Left forelimb (tissue), 1 donor: ENCODE results near the gene MGME1.

ENCODE experiments used
- DNase-seq: peaks from one replicate; pipeline ENCODE4 v3.0.0-alpha.2; 2018; ENCODE audit warnings: low spot score

Gene MGME1

DNA sequence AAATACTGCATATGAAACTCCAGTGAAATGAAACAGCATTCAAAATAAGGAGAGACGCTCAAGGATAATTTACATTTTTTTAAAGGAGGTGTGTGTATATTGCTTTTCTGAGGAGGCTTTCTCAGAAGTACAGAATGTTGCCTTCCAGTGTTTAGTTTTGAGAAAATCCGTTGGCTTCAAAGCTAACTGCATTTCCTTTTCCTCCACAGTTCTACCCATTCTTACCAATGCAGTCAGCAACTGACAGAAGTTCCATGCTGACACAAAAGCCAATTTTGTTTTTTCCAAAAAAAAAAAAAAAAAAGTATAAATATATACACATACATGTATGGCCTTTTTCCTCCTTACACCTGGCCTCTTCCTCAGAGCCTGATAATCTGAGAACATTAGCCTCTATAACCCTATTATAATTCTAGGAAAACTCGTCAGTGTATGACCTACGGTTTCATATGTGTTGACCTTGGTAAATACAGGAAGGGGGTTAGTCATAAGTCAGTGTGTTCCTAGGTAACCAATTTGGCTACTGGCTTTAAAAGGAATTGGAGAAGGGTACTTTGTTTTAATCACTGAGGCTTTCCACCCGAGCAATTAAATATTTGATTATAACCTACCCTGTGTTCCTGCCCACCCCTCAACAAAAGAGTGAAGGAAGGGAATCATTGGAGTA is 24.2 kb downstream of the MGME1 start:
- DNase-seq = no peak

DNA sequence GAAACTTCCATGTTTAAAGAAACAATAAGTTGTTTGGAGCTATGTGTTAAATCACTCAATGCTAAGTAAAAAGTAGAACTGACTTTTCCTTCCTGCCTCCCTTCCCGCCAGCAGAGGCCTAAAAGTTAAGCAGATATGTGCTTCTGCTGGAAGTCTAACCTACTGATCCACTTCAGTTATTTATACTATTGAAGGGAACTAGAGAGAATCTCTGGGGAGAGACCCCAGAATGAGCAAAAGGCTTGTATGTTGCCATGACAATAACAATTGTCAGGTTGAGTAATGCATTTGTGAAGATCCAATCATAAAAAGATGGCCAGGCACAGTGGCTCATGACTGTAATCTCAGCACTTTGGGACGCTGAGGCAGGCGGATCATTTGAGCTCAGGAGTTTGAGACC is 24.7 kb downstream of the MGME1 start:
- DNase-seq = no peak

DNA sequence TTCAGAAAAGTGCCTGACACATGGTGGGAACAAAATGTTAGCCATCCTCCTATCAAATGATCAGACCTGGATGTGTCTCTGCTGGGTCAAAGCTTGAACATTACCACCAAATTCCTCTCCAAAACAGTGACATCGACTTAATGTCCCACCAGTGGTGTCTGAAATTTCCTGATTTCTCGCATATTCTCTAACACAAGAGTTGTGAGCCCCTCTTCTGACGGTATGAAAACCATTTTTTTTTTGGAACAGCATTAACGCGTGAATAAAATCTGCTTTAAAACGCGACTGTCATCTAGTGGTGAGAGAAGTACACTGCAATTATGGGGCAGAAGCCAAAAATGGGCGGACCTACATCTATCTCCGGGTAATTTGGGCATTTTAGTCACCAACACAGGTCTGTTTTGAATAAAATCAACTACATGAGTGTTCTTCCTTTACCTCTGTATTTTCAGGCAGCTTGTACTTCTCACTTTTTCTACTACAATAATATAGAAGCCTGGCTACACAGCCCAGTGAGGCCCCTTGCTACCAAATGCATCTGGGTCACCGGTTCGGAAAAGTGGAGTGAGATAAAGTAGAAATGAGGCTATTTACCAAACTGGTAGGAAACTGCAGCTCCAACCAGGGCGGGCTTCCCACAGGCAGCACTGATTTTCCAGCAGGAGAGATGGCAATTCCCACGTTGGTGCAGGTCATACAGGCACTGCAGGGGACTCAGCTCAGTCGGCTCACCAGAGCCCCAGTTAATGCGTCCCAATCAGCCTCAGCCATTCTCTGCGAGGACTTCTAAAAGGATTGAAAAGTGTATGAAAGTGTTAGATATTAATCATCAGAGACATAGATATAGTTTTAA is 27.4 kb downstream of the MGME1 start:
- no peak for DNase-seq

DNA sequence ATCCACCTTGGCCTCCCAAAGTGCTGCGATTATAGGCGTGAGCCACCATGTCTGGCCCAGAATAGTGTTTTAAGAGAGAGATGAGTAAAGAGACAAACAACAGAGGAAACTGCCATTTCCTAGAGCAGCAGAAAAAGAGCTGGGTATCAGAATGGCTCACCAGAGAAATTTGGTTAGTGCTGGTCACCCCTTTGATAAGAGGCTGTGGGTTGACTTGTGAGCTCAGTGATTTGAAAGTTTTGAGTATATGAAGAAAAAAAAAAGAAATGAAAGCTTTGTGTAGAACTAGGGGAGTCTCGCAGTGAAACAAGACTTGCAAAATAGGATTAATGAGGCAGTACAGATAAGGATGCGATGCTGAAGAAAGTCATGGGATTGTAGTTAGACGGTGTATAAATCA is 29.6 kb downstream of the MGME1 start:
- no peak for DNase-seq

DNA sequence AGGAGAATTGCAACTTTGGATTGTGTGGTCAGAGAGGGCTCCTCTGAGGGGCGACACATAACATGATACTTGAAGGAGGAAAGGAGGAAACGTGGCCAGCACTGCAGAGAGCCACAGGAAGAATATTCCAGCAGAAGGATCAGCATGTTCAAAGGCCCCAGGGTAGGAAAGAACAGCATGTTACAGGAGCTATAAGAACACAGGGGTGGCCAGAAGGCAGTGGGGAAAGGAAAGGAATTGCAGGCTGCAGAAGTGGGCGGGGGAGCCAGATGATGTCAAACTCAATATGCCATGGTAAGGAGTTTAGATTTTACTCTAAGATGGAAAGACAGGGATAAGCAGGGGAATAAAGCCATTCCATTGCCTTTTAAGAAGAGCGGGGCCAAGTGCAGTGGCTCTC is 30.7 kb downstream of the MGME1 start:
- DNase-seq = no peak

DNA sequence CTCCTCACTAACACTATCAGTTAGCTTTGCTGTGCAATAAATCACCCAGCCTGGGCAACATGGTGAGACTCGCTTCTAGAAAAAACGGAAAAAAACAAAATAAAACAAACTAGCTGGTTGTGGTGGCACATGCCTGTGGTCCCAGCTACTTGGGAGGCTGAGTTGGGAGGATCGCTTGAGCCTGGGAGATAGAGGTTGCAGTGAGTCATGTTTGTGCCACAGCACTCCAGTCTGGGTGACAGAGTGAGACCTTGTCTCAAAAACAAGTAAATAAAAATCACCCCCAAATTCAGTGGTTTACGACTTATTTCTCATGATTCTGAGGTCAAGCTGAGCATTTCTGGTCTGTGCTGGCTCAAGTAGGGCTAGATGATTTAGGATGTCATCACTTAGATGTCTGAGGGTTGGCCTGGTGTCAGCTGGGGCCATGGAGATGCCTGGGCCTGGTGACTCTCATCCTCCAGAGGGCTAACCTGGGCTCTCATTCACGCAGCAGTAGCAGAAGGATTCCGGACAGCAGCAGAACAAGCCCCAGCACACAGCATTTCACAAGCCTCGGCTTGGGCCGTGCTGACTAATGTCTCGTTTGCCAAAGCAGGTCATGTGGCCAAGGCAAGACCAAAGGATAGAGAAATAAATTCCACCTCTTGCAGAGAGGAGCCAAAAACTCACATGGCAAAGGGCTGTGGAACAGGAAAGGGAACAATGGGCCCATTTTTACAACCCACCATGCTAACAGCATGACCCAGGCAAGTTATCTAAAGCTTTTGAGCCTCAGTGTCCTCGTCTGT is 32.5 kb downstream of the MGME1 start:
- no peak for DNase-seq

DNA sequence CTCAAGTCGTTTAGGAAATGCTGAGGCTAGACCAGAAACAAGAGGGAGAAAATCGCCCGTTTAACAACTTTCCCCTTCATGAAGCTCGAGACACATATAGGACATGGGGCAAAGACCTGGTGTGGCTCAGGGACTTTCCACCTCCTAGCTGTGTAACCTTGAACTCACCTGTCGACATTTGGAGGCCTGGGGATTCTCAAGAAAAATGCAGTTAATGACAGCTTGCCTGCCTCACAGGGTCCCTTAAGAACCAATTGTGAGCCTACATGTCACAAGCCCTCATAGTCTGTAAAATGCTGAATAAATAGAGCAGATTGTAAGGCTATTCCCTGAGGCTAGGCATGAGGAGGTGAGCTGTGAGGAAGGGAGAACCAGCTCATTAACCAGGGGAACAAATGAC is 35.1 kb downstream of the MGME1 start:
- no peak for DNase-seq

DNA sequence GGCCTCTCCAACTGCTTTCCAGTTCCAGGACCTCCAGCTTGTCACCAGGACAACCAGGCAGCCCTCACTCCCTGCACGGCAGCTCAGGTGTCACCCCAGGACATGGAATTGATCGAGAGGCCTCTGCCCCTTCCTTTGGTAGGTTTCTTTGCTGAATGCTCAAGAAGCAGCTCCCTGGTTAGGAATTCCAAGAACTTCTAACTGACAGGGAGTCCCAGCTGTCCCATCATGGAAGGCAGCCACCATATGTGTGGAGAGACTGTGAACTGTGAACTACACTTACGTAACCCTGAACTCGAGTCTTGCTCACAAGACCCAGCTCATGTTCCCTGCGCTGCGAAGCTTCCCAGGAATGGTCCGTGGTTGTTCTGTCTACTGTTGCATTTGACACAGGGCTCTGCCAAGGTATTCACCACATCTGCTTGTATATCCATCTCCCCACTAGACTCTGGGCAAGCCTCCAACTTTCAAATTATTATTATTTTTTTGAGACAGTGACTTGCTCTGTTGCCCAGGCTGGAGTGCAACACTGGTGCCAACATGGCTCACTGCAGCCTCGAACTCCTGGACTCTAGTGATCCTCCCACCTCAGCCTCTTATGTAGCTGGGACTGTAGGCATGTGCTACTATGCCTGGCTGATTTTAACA is 35.7 kb downstream of the MGME1 start:
- no peak for DNase-seq

DNA sequence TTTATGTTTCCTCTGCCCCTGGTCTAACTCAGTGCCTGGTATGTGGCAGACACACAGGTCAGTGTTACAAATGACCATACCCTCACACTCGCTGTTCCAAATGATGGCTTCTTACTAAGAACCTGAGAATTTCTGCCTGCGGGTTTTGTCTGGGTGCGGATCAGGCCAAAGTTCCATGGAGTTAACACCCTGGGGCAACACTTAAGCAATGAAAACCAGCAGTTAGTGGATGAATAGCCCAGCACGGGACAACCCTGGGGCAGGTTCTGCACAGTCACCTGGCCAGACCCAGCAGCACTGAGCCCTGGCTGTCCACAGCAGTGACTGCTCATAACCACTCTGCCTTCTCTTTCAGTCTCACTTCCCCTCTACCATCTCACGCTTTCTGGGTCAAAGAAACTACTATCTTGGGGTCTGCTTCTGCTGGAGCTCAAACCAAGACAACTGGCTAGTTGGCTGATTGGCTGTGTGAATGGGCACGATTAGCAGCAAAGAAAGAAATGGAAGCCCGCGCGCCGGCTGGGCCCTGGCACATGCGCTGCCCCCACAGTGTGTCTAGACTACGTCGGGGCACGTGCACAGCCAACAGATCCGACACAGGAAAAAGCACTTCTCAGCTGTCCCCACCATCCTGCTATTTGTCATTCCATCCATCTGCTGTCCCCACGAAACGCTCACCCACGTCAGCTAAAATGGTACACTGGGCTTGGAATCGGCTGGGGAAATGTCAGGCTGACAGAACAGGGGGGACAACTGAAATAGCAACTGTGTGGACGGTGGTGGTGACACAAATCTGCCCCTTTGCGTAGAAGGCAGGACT is 36.6 kb downstream of the MGME1 start:
- DNase-seq = no peak

DNA sequence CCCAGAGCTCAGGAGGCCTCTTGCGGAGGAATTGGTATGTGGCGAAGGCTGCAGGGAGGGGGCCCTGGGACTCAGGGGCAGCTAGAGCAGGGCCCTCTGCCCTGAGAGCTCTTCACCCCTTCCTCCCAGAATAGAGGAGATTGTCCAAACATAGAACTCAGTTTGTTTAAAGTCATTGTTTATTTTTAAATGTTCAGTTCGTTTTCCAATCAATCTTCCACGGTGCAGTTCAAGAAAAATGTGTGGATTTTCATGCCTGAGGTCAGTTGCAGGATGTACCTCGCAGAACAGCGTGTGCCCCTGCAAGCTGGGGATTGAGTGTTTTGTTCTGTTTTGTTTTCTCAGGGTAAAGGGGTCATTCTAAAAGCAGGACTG is 37.2 kb downstream of the MGME1 start:
- no peak for DNase-seq

DNA sequence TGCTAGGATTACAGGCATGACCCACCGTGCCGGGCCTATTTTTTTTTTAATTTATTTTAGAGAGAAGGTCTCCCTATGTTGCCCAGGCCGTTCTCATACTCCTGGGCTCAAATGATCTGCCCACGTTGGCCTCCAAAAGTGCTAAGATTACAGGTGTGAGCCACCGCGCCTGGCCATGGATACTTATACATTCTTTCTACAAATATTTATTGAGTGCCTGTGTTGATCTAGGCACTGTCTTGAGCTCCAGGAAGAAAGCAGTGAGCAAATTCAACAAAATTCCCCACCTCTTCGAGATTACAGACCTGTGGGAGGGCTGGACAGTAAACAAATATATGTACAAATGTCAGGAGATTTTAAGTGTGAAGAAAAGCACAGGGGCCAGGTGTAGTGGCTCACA is 37.9 kb downstream of the MGME1 start:
- DNase-seq = no peak

DNA sequence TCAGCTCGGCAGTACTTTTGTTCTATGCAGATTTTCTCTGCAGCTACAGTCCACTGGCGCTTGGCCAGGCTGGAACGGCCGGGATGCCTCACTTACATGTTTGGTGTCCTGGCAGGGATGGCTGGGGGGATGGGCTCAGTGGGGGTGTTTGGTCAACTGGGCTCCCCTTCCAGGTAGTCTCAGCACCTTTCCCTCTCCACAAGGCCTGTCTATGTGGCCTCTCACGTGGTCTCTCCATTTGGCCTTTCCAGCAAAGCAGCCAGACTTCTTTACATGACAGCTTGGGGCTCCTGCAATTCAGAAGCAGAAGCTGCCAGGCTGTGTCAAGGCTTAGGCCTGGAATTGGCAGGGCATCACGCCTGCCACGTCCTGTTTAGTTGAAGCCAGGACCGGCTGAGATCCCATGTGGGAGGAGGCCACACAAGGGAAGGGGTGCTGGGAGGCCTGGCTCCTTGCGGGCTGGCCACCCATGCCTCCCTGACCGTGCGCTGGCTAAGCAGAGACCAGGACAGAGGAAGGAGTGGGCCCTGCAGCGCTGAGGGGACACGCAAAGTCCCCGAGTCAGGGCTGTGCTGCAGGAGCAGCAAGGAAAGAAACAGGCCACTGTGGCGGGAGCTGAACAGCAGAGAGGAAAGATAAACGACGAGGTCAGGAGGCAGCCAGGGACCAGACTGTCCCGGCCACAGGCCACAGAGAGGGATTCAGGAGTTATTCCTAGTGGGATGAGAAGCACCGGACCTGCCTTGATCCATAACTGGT is 38.9 kb downstream of the MGME1 start:
- DNase-seq = no peak

DNA sequence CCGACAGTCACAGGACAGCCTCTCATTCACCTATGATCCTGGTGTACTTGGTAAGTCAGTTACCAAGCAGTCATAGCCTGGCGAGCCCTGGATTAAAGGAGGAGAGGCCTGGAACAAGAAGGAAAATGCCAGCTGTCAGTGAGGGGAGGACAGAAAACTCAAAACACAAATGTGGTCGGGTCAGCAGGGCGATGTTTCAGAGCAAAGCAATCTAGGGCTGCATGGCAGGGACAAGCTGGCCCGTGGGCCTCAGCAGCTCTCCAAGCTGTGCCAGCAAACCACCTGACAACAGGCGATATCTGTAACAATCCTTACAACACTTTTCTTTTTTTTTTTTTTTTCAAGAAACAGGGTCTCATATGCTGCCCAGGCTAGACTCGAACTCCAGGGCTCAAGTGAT is 40.3 kb downstream of the MGME1 start:
- no peak for DNase-seq

DNA sequence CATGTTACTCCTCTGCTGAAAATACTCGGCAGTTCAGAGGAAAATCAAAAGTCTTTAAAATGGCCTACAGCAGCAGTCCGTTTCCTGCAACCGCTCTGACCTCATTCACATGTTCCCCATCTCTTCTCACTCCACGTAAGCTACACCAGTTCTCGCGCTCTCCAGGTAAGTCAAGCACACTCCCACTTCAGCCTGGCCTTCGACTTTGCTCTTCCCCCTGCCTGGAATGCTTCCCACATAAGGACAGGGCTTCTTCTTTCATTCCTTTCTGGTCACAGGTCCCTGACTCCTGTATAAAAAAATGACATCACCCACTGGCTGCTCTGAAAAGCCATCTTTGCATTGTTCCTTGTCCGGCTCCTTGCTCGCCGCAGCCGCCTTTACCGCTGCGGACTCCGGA is 42.7 kb downstream of the MGME1 start:
- no peak for DNase-seq

DNA sequence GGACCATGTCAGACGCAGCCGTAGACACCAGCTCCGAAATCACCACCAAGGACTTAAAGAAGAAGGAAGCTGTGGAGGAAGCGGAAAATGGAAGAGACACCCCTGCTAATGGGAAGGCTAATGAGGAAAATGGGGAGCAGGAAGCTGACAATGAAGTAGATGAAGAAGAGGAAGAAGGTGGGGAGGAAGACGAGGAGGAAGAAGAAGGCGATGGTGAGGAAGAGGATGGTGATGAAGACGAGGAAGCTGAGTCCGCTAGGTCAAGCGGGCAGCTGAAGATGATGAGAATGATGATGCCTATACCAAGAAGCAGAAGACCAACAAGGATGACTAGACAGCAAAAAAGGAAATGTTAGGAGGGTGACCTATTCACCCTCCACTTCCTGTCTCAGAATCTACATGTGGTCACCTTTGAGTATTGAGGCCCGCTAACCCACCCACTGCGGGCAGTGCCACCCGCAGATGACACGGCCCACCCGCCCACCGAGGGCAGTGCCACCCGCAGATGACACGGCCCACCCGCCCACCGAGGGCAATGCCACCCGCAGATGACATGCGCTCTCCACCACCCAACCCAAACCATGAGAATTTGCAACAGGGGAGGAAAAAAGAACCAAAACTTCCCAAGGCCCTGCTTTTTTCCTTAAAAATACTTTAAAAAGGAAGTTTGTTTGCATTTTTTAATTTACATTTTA is 43.3 kb downstream of the MGME1 start:
- no peak for DNase-seq

DNA sequence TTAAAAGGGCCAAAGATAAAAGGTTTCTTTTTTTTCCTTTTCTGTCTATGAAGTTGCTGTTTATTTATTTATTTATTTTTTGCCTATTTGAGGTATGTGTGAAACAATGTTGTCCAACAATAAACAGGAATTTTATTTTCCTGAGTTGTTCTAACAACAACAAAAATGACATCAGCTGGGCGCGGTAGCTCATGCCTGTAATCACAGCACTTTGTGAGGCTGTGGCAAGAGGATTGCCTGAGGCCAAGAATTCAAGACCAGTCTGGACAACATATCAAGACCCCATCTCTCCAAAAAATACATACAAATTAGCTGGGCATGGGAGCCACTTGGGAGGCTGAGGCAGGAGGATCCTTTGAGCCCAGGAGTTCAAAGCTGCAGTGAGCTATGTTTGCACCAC is 44.1 kb downstream of the MGME1 start:
- DNase-seq = no peak

DNA sequence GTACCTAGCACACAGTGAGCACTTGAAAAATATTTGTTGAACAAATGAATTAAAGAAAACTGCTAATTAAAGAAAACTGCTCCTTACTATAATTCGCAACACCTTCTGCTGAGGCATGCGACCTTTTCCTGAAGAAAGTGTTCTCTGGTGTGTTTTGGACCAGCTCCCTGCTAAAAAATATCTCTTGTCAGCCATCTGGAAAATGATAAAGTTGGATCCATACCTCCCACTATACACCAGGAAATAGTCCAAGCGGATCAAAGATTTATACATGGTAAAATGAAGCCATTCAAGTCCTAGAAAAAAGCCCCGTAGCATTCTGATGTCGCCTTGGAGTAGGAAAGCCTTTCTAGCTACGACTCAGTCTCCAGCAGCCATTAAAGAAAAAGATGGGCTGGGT is 45.6 kb downstream of the MGME1 start:
- no peak for DNase-seq

DNA sequence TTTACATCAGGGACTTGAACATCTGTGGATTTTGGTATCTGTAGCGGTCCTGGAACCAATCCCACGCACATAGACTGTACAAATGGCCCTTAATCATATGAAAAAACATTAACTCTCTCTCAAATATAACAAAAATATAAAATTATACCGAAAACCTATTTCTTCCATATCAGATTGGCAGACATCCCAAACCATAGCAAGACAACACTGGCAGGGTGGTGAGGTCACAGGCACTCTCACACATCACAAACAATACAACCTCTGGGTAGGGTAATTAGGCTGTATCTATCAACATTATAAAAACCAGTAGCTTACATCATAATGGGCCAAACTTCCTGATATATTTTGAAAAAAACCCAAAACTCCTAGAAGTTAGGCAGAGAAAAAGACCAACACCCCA is 48.0 kb downstream of the MGME1 start:
- DNase-seq = no peak

DNA sequence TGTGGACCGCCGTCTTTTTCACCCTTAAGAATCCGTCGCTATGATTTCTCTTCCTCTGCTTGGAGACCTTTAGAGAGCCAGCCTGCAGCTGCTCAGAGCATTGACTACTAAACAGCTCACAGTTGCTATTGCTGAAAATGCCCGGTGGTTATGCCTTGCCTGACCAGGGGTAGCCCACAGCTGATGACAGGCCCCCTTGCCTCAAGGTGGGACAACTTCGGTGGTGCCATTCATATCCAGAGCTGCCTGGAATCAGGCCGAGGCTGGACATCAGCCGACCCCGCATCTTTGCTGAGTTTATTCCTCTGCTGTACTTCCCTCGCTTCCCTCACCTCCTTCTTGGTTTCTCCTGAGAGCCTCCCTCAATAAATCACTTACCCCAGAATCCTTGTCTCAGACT is 49.3 kb downstream of the MGME1 start:
- no peak for DNase-seq

DNA sequence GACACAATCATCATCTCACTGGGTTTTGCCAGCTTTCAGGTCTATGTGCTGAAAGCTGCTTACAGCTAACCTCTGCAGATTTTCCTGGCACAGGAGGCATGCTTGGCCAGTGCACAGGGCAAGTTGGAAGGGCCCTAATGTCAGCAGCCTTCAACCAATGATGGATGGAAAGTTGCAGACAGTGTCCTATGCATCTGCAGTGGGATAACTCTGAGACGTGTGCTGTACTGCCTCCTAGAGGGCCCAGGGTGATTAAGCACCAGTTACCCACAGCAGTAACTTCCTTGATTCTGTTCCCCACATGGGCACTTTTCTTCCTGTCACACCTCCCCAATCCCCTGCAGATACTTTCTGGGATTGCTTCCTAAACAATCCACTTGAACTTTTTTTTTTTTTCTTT is 50.2 kb downstream of the MGME1 start:
- no peak for DNase-seq
